ENCODE data around the gene TRIM58. TPM values are rescaled to one million over a fixed set of nuclear protein-coding genes. Genes with fewer than 3 reads are reported as not detected.

Gene TRIM58
- total and polyA plus RNA-seq, 2 of the 4 experiments (the other 2 are of a cell fraction), result 0.54 to 0.91 TPM

GRCh38 chr1:247904122-247904521, 47.1 kb downstream of the TRIM58 start:
- POLR2A ChIA-PET (ENCODE audit: unreplicated experiment), result no interaction called here
- Histone ChIP-seq H3K4ac (ENCODE audit: low read depth, low read length) (no peak overlapping the region), H4K8ac (ENCODE audit: low read depth in 2 of 2, low read length in 2 of 2) (no peak overlapping the region), H4K5ac (ENCODE audit: low read depth, low read length) (no peak overlapping the region), H3K18ac (ENCODE audit: low read depth, low read length) (no peak overlapping the region), H4K91ac (ENCODE audit: insufficient read depth, low read depth, low read length) (no peak overlapping the region), H2BK15ac (ENCODE audit: low read depth, low read length) (no peak overlapping the region), H3K27me3 (ENCODE audit: control insufficient read depth, insufficient read depth, low read length) (no peaks in the 10 kb centered on the region), H2BK5ac (ENCODE audit: low read depth, low read length, poor library complexity, severe bottlenecking) (no peak overlapping the region), H3K14ac (replicated peaks; ENCODE audit: low read depth, low read length) (no peak overlapping the region), H2AFZ (replicated peaks; ENCODE audit: low read length, poor library complexity) (no peak overlapping the region), H3K4me1 (ENCODE audit: control insufficient read depth, insufficient read depth, low read length) (no peaks in the 10 kb centered on the region), H3K36me3 (ENCODE audit: control insufficient read depth, insufficient read depth, low read length) (no peaks in the 10 kb centered on the region), H3K4me3 (ENCODE audit: insufficient read depth, low read depth, low read length) (no peak overlapping the region), H3K56ac (ENCODE audit: extremely low read depth, insufficient read depth, low read length) (no peak overlapping the region), H2BK20ac (ENCODE audit: low read depth, low read length) (no peak overlapping the region), H3K23ac (ENCODE audit: low read depth, low read length) (no peak overlapping the region), H2BK120ac (ENCODE audit: low read depth, low read length) (no peak overlapping the region), H3K9me1 (ENCODE audit: insufficient read depth, low read length) (no peaks in the 10 kb centered on the region), H3K27ac (ENCODE audit: insufficient read depth, low read length) (no peak overlapping the region), H4K20me1 (ENCODE audit: insufficient read depth, low read length) (no peaks in the 10 kb centered on the region), H3K9ac (ENCODE audit: low read depth, low read length) (no peak overlapping the region), H2AK9ac (replicated peaks; ENCODE audit: low read depth, low read length, poor library complexity) (no peak overlapping the region), H2AK5ac (ENCODE audit: low read depth, low read length) (no peak overlapping the region), H3K9me3 (ENCODE audit: control insufficient read depth, insufficient read depth, low read length) (peaks cover 9% of the 10 kb centered on the region), H3K4me2 (ENCODE audit: low read depth, low read length) (no peak overlapping the region), H3K79me1 (ENCODE audit: low read depth in 1 of 2, low read length in 2 of 2) (no peaks in the 10 kb centered on the region)
- no TSS peak for BruUV-seq (replicated peaks)
- DNase-seq (no peak), ATAC-seq (ENCODE audit: low read depth) (no peak)
- dilution Hi-C loops (cut with HindIII; ENCODE audit: low sequenced_read_pairs, unreplicated experiment) (no loop called here), in situ Hi-C loops (cut with MboI; ENCODE audit: low sequenced_read_pairs) (no loop called here), intact Hi-C loops (cut with micrococcal nuclease) (no loop called here)
- WGBS, 2 experiments (ENCODE audit: extremely low coverage in 2 of 2, insufficient read length in 1 of 2), result 0% methylated on average over 1 of the region's 6 CpGs; no CpG with 5 or more reads in 1 of the 2 experiments
- no peak for TF ChIP-seq RFX5 (IDR thresholded peaks at IDR 0.05; ENCODE audit: low read depth, low read length)
- TF ChIP-seq BHLHE40 (IDR thresholded peaks at IDR 0.05; ENCODE audit: low read depth, low read length), result no peak
- no peak for TF ChIP-seq MXI1 (IDR thresholded peaks at IDR 0.05; ENCODE audit: borderline replicate concordance, low read depth, low read length)
- no peak for TF ChIP-seq POLR2A (IDR thresholded peaks at IDR 0.05; ENCODE audit: low read depth, low read length)
- TF ChIP-seq, protein P1, sequence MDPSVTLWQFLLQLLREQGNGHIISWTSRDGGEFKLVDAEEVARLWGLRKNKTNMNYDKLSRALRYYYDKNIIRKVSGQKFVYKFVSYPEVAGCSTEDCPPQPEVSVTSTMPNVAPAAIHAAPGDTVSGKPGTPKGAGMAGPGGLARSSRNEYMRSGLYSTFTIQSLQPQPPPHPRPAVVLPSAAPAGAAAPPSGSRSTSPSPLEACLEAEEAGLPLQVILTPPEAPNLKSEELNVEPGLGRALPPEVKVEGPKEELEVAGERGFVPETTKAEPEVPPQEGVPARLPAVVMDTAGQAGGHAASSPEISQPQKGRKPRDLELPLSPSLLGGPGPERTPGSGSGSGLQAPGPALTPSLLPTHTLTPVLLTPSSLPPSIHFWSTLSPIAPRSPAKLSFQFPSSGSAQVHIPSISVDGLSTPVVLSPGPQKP (IDR thresholded peaks at IDR 0.05; ENCODE audit: borderline replicate concordance, low read depth, low read length), result no peak
- TF ChIP-seq NFE2L2 (IDR thresholded peaks at IDR 0.05; ENCODE audit: low read depth, low read length), result no peak
- TF ChIP-seq RCOR1 (IDR thresholded peaks at IDR 0.05; ENCODE audit: insufficient replicate concordance, low read length), result no peak
- no peak for TF ChIP-seq USF2 (IDR thresholded peaks at IDR 0.05; ENCODE audit: low read depth, low read length)
- no peak for TF ChIP-seq RAD21 (IDR thresholded peaks at IDR 0.05; ENCODE audit: low read length)
- TF ChIP-seq CEBPB (IDR thresholded peaks at IDR 0.05; ENCODE audit: low read depth, low read length), result no peak
- TF ChIP-seq, protein P2, sequence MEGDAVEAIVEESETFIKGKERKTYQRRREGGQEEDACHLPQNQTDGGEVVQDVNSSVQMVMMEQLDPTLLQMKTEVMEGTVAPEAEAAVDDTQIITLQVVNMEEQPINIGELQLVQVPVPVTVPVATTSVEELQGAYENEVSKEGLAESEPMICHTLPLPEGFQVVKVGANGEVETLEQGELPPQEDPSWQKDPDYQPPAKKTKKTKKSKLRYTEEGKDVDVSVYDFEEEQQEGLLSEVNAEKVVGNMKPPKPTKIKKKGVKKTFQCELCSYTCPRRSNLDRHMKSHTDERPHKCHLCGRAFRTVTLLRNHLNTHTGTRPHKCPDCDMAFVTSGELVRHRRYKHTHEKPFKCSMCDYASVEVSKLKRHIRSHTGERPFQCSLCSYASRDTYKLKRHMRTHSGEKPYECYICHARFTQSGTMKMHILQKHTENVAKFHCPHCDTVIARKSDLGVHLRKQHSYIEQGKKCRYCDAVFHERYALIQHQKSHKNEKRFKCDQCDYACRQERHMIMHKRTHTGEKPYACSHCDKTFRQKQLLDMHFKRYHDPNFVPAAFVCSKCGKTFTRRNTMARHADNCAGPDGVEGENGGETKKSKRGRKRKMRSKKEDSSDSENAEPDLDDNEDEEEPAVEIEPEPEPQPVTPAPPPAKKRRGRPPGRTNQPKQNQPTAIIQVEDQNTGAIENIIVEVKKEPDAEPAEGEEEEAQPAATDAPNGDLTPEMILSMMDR (conservative IDR thresholded peaks at IDR 0.05; ENCODE audit: low read depth, low read length), result no peak
- no peak for TF ChIP-seq MAFK (IDR thresholded peaks at IDR 0.05; ENCODE audit: low read depth, low read length)
- TF ChIP-seq CHD1 (IDR thresholded peaks at IDR 0.05; ENCODE audit: low read depth, low read length), result no peak
- CTCF ChIA-PET, result no interaction called here

Data from IMR-90 (cell line).